GM12878 (cell line): ENCODE measurements around the gene MARVELD1. TPM values are rescaled to one million over a fixed set of nuclear protein-coding genes. Genes with fewer than 3 reads are reported as not detected.
A peak's percentile ranks its signal among the peaks of the same experiment; 100 is the strongest.

Source experiments
- ATAC-seq: fragments of 200-7000 bp; cut with Tn5 transposase; 3 replicates; pipeline ENCODE4 v1.9.1; 2020; ENCODE audit warnings: mild to moderate bottlenecking, moderate library complexity
- BruUV-seq: library from RNA; stranded (reverse); fragments of 400-500 nt; replicated peaks from 2 replicates; lab custom pipeline; 2021; lab: Mats Ljungman, UMichigan
- CTCF ChIA-PET: fragments of 300-600 bp; sonication (Branson Sonifier 250); formaldehyde crosslinking; extraction: SDS; loops from one replicate; lab custom pipeline; 2021; ENCODE audit warnings: inconsistent platforms; lab: Yijun Ruan, JAX
- POLR2A ChIA-PET: fragments of 350-600 bp; formaldehyde crosslinking; extraction: SDS; loops from one replicate; lab custom pipeline; 2021; ENCODE audit warnings: inconsistent platforms; lab: Charles Lee
- RAD21 ChIA-PET: fragments of 300-600 bp; sonication (Branson Sonifier 250); formaldehyde crosslinking; loops from one replicate; lab custom pipeline; 2023; ENCODE audit warnings: antibody characterized with exemption; ENCODE audit not compliant: unreplicated experiment; lab: Charles Lee
- SMC1A ChIA-PET: fragments of 300-600 bp; sonication (Branson Sonifier 250); formaldehyde crosslinking; loops from one replicate; lab custom pipeline; 2023; ENCODE audit not compliant: unreplicated experiment, uncharacterized antibody; lab: Charles Lee
- DNase-seq: peaks from one replicate; pipeline ENCODE4 v3.0.0-alpha.2; 2011; ENCODE audit warnings: low read depth, low spot score
- FAIRE-seq: peaks from 3 replicates; lab custom pipeline; 2011; peaks lifted over from hg19 to GRCh38; lab: Jason Lieb, UNC
- H2AFZ ChIP-seq: 2 replicates; pipeline ENCODE4 v1.6.0; 2011; ENCODE audit warnings: low read depth, low read length, control low read depth; ENCODE audit not compliant: control insufficient read depth
- H3K27ac ChIP-seq: 2 replicates; pipeline ENCODE4 v1.5.1; 2011; ENCODE audit warnings: control low read depth; ENCODE audit not compliant: control insufficient read depth, insufficient read depth
- H3K27me3 ChIP-seq, 2 experiments: replicated peaks in 1 of 2; 2 replicates each; pipeline versions ENCODE4 v1.6.0 to v1.6.1; 2011; ENCODE audit warnings: low read length in 1 of 2; ENCODE audit not compliant: control insufficient read depth in 2 of 2, insufficient read depth in 2 of 2
- H3K36me3 ChIP-seq, 2 experiments: 2 replicates each; pipeline ENCODE4 v1.5.1; 2011; ENCODE audit warnings: low read length in 1 of 2; ENCODE audit not compliant: control insufficient read depth in 2 of 2, insufficient read depth in 2 of 2
- H3K4me1 ChIP-seq: 2 replicates; pipeline ENCODE4 v1.6.1; 2011; ENCODE audit warnings: mild to moderate bottlenecking, low read length, moderate library complexity, mixed read lengths; ENCODE audit not compliant: control insufficient read depth, insufficient read depth
- H3K4me2 ChIP-seq: 2 replicates; pipeline ENCODE4 v1.6.0; 2011; ENCODE audit warnings: control low read depth; ENCODE audit not compliant: control insufficient read depth, insufficient read depth
- H3K4me3 ChIP-seq: fragments of 200-600 bp; sonication (generic); 2 replicates; pipeline ENCODE4 v1.5.1; 2016
- H3K79me2 ChIP-seq: 2 replicates; pipeline ENCODE4 v1.6.0; 2011; ENCODE audit warnings: low read length; ENCODE audit not compliant: control insufficient read depth, insufficient read depth
- H3K9ac ChIP-seq: 2 replicates; pipeline ENCODE4 v1.8.0; 2011; ENCODE audit warnings: low read length, control low read depth, mixed read lengths; ENCODE audit not compliant: control insufficient read depth, insufficient read depth
- H3K9me3 ChIP-seq: replicated peaks from 3 replicates; pipeline ENCODE4 v1.5.1; 2011; ENCODE audit warnings: mild to moderate bottlenecking, low read length; ENCODE audit not compliant: control insufficient read depth, insufficient read depth
- H4K20me1 ChIP-seq: 2 replicates; pipeline ENCODE4 v1.6.0; 2011; ENCODE audit not compliant: control insufficient read depth, insufficient read depth
- BCLAF1 ChIP-seq: fragments of 450-650 bp; IDR thresholded peaks from 2 replicates; pipeline ENCODE4 v1.6.1; 2017; ENCODE audit warnings: antibody characterized with exemption, mild to moderate bottlenecking, moderate library complexity
- PAX5 ChIP-seq: IDR thresholded peaks from 2 replicates; pipeline ENCODE4 v1.6.1; 2011; ENCODE audit warnings: low read depth, low read length, borderline replicate concordance
- RAD21 ChIP-seq: IDR thresholded peaks from 2 replicates; pipeline ENCODE4 v1.6.1; 2011; ENCODE audit warnings: mild to moderate bottlenecking, low read depth, low read length, moderate library complexity; ENCODE audit not compliant: insufficient read depth
- RELA ChIP-seq: fragments of 450-650 bp; IDR thresholded peaks from 2 replicates; pipeline ENCODE4 v1.8.0; 2014; ENCODE audit warnings: borderline replicate concordance; ENCODE audit not compliant: partially characterized antibody
- RUNX3 ChIP-seq: IDR thresholded peaks from 2 replicates; pipeline ENCODE4 v1.6.1; 2012; ENCODE audit warnings: low read length, inconsistent platforms
- SMC3 ChIP-seq: IDR thresholded peaks from 2 replicates; pipeline ENCODE4 v1.6.1; 2011; ENCODE audit warnings: low read length, improper control_type of control experiment, borderline replicate concordance
- USF1 ChIP-seq: IDR thresholded peaks from 2 replicates; pipeline ENCODE4 v1.6.1; 2011; ENCODE audit warnings: borderline replicate concordance, low read depth, mild to moderate bottlenecking, moderate library complexity, mixed read lengths, low read length; ENCODE audit not compliant: insufficient read depth; ENCODE audit errors: extremely low read length
- WGBS: methylation state at CpG from one replicate; pipeline ENCODE4 v1.1.6; 2016; ENCODE audit warnings: low lambda C conversion rate; ENCODE audit not compliant: insufficient replicate concordance, insufficient coverage; ENCODE audit errors: missing lambda C conversion rate; 5-methylcytosine and 5-hydroxymethylcytosine counted together
- in situ Hi-C: fragments of 300-500 bp; cut with MboI; formaldehyde crosslinking; loops from 9 replicates; pipeline ENCODE4 v1.14.3; 2018; ENCODE audit warnings: mixed read lengths
- intact Hi-C: fragments of 100-400 bp; cut with micrococcal nuclease; formaldehyde crosslinking; loops from one replicate; pipeline ENCODE4 v1.14.2; 2022; ENCODE audit not compliant: unreplicated experiment
- polyA plus RNA-seq, 11 experiments: library from polyadenylated mRNA; depleted of rRNA in 4 of 11; unstranded in 6 of 11; stranded (reverse) in 5 of 11; fragments of >200 nt; fragmentation: Nextera tagmentation in 4 of 11; fragmentation: Illumina TruSeq in 1 of 11; extraction: Ambion mirVana in 4 of 11; extraction: Trizol in 1 of 11; gene quantifications; 1 replicate in 1 of 11; 2 replicates in 10 of 11; pipeline versions ENCODE4 v1.2.1 to v1.2.3, GENCODE V29; 2011 to 2016; ENCODE audit warnings: inconsistent platforms in 2 of 11, missing spikeins in 2 of 11, low read depth in 1 of 11
- total RNA-seq, 4 experiments: library from RNA; depleted of rRNA in 3 of 4; stranded (reverse); fragments of >200 nt in 3 of 4; fragmentation: Illumina TruSeq in 1 of 4; extraction: Trizol in 1 of 4; gene quantifications; 2 replicates each; pipeline versions ENCODE4 v1.2.1 to v1.2.3, GENCODE V29; 2013 to 2021
- TF ChIP-seq, protein P1 (sequence below), 3 experiments: IDR thresholded peaks in 2 of 3; conservative IDR thresholded peaks in 1 of 3; 2 replicates each; pipeline ENCODE4 v1.5.1; 2011; ENCODE audit warnings: low read depth in 3 of 3, low read length in 3 of 3, mild to moderate bottlenecking in 3 of 3, control low read depth in 2 of 3, moderate library complexity in 2 of 3, inconsistent platforms in 1 of 3, mixed read lengths in 1 of 3; ENCODE audit not compliant: control insufficient read depth in 2 of 3, insufficient read depth in 1 of 3; ENCODE audit errors: extremely low read depth in 1 of 3
- TF ChIP-seq, protein P2 (sequence below): fragments of 450-650 bp; IDR thresholded peaks from 2 replicates; pipeline ENCODE4 v1.6.1; 2017; ENCODE audit warnings: mild to moderate bottlenecking, moderate library complexity

Gene MARVELD1
- total and polyA plus RNA-seq, 10 of the 15 experiments (the other 5 are each of a cell fraction or from before 2014, with no cell fraction given), result 0.54 to 8.4 (median 3.2) TPM

- no peak overlapping the region for H3K27ac ChIP-seq
- H3K9me3 ChIP-seq, result no peaks in the 10 kb centered on the region
- no peaks in the 10 kb centered on the region for H3K27me3 ChIP-seq
- BruUV-seq, result no TSS peak
- ChIA-PET RAD21 (interaction anchor here (0.7 to 2.7 kb wide), 7 partner anchors 8 to 637 kb away, joined by 3 to 16 read pairs (median 4); partner anchors contain the start of gene AVPI1), CTCF (interaction anchor here (0.6 to 14.9 kb wide), 18 partner anchors 8 to 459 kb away, joined by 3 to 416 read pairs (median 4); partner anchors contain the start of genes AVPI1, C10orf62 and ZFYVE27), POLR2A (interaction anchor here (1.0 kb wide), 1 partner anchor 23 kb away, joined by 3 read pairs; the partner anchor contains the start of gene AVPI1), SMC1A (interaction anchor here (0.7 to 2.9 kb wide), 7 partner anchors 8 to 26 kb away, joined by 3 to 24 read pairs (median 6); partner anchors contain the start of genes AVPI1 and ZFYVE27)
- H3K9ac ChIP-seq, result no peak overlapping the region
- ATAC-seq (no peak; the same call in 2 of the 3 replicates), FAIRE-seq (no peak), DNase-seq (no peak)
- no peaks in the 10 kb centered on the region for H4K20me1 ChIP-seq
- H3K36me3 ChIP-seq, result no peaks in the 10 kb centered on the region
- H3K4me2 ChIP-seq, result no peak overlapping the region
- intact Hi-C loops, result loop anchor here (1.0 to 10.0 kb wide), 3 partner anchors 22 to 336 kb away; no protein-coding TSS in a partner anchor
- TF ChIP-seq, protein P1, sequence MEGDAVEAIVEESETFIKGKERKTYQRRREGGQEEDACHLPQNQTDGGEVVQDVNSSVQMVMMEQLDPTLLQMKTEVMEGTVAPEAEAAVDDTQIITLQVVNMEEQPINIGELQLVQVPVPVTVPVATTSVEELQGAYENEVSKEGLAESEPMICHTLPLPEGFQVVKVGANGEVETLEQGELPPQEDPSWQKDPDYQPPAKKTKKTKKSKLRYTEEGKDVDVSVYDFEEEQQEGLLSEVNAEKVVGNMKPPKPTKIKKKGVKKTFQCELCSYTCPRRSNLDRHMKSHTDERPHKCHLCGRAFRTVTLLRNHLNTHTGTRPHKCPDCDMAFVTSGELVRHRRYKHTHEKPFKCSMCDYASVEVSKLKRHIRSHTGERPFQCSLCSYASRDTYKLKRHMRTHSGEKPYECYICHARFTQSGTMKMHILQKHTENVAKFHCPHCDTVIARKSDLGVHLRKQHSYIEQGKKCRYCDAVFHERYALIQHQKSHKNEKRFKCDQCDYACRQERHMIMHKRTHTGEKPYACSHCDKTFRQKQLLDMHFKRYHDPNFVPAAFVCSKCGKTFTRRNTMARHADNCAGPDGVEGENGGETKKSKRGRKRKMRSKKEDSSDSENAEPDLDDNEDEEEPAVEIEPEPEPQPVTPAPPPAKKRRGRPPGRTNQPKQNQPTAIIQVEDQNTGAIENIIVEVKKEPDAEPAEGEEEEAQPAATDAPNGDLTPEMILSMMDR (IDR thresholded peaks at IDR 0.05 in 2 of 3, conservative IDR thresholded peaks at IDR 0.05 in 1 of 3; ENCODE audit: control insufficient read depth in 2 of 3, extremely low read depth in 1 of 3, insufficient read depth in 1 of 3, low read depth in 3 of 3, low read length in 3 of 3), result peak; percentile 52 to 65 (median 60)
- peak; percentile 53 for TF ChIP-seq RAD21
- no peak for TF ChIP-seq RELA
- TF ChIP-seq, protein P2, sequence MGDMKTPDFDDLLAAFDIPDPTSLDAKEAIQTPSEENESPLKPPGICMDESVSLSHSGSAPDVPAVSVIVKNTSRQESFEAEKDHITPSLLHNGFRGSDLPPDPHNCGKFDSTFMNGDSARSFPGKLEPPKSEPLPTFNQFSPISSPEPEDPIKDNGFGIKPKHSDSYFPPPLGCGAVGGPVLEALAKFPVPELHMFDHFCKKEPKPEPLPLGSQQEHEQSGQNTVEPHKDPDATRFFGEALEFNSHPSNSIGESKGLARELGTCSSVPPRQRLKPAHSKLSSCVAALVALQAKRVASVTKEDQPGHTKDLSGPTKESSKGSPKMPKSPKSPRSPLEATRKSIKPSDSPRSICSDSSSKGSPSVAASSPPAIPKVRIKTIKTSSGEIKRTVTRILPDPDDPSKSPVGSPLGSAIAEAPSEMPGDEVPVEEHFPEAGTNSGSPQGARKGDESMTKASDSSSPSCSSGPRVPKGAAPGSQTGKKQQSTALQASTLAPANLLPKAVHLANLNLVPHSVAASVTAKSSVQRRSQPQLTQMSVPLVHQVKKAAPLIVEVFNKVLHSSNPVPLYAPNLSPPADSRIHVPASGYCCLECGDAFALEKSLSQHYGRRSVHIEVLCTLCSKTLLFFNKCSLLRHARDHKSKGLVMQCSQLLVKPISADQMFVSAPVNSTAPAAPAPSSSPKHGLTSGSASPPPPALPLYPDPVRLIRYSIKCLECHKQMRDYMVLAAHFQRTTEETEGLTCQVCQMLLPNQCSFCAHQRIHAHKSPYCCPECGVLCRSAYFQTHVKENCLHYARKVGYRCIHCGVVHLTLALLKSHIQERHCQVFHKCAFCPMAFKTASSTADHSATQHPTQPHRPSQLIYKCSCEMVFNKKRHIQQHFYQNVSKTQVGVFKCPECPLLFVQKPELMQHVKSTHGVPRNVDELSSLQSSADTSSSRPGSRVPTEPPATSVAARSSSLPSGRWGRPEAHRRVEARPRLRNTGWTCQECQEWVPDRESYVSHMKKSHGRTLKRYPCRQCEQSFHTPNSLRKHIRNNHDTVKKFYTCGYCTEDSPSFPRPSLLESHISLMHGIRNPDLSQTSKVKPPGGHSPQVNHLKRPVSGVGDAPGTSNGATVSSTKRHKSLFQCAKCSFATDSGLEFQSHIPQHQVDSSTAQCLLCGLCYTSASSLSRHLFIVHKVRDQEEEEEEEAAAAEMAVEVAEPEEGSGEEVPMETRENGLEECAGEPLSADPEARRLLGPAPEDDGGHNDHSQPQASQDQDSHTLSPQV, result no peak
- no peak for TF ChIP-seq BCLAF1
- TF ChIP-seq USF1, result no peak
- no peak for TF ChIP-seq PAX5
- TF ChIP-seq RUNX3, result no peak
- TF ChIP-seq SMC3, result peak; percentile 83; the same call in 1 of the 2 replicates
- in situ Hi-C loops, result no loop called here
- H3K4me3 ChIP-seq, result no peak overlapping the region
- peaks cover 3% of the 10 kb centered on the region; the same call in 1 of the 2 replicates for H3K4me1 ChIP-seq
- 24% methylated on average over 18 of the region's 18 CpGs for WGBS
- H2AFZ ChIP-seq, result no peak overlapping the region
- H3K79me2 ChIP-seq, result no peaks in the 10 kb centered on the region
Measured at GRCh38 chr10:97708976-97709946, 4.3 kb upstream of the MARVELD1 start.
